Neural progenitor cell (in vitro differentiated cells): Measurements from ENCODE around the gene STX1B.

ENCODE experiments used
- CTCF ChIP-seq: fragments of 200-600 bp; sonication (generic); IDR thresholded peaks from 2 replicates; pipeline ENCODE4 v1.5.1; 2017; ENCODE audit warnings: antibody characterized with exemption, mild to moderate bottlenecking
- EZH2 ChIP-seq: fragments of 200-600 bp; sonication (generic); IDR thresholded peaks from 2 replicates; pipeline ENCODE4 v1.6.1; 2017; ENCODE audit warnings: antibody characterized with exemption, mild to moderate bottlenecking, moderate library complexity
- EZH2phosphoT487 ChIP-seq: fragments of 200-600 bp; sonication (generic); IDR thresholded peaks from 2 replicates; pipeline ENCODE4 v1.6.1; 2017; ENCODE audit warnings: antibody characterized with exemption

GRCh38 chr16:31023252-31023602 lies 12.8 kb upstream of the STX1B start:
- TF ChIP-seq CTCF (no peak), EZH2 (no peak), EZH2phosphoT487 (no peak)
